Liver (tissue), 3 donors: ENCODE results near the gene PTCSC3.

Experiments used
- ATF3 ChIP-seq: IDR thresholded peaks from 2 replicates; pipeline ENCODE4 v1.6.1; 2016; ENCODE audit warnings: antibody characterized with exemption
- GABPA ChIP-seq, 2 donors: IDR thresholded peaks in 1 of 2; conservative IDR thresholded peaks in 1 of 2; 2 replicates each; pipeline ENCODE4 v1.6.1; 2016; ENCODE audit warnings: antibody characterized with exemption in 2 of 2, mild to moderate bottlenecking in 1 of 2, moderate library complexity in 1 of 2
- REST ChIP-seq: IDR thresholded peaks from 2 replicates; pipeline ENCODE4 v1.6.1; 2016; ENCODE audit warnings: antibody characterized with exemption, mild to moderate bottlenecking
- TAF1 ChIP-seq: conservative IDR thresholded peaks from 2 replicates; pipeline ENCODE4 v1.6.1; 2016; ENCODE audit warnings: antibody characterized with exemption, mild to moderate bottlenecking
- YY1 ChIP-seq: IDR thresholded peaks from 2 replicates; pipeline ENCODE4 v1.6.1; 2016; ENCODE audit warnings: antibody characterized with exemption, mild to moderate bottlenecking
- TF ChIP-seq, protein P1 (sequence below): fragments of 150-350 bp; IDR thresholded peaks from 2 replicates; pipeline ENCODE4 v1.5.1; 2017; ENCODE audit warnings: improper control_type of control experiment, low read depth, low read length; ENCODE audit not compliant: missing input control
- TF ChIP-seq, protein P2 (sequence below): IDR thresholded peaks from 2 replicates; pipeline ENCODE4 v1.6.1; 2016; ENCODE audit warnings: antibody characterized with exemption
- donor health status: healthy.
- donor health status: healthy.

DNA sequence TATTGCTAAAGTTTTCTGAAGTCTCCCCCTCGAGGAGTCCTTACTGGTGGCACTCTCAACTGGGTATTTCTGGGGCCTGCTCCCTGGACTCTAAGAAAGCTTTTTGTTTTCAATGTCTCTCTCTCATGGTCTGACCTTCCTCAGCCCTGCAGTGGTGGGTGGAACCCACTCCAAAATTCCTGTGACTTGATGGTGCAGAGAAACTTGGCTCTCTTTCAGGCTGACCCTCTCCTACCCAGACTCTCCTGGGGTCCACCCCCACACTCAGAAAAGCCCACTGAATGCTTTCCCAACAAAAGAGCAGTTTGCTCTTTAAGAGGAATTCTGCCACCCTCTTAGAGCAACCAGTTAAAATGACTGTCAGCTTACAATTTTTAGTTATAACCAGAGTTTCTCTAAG, 967 bp upstream of the PTCSC3 start:
- TF ChIP-seq, protein P1, sequence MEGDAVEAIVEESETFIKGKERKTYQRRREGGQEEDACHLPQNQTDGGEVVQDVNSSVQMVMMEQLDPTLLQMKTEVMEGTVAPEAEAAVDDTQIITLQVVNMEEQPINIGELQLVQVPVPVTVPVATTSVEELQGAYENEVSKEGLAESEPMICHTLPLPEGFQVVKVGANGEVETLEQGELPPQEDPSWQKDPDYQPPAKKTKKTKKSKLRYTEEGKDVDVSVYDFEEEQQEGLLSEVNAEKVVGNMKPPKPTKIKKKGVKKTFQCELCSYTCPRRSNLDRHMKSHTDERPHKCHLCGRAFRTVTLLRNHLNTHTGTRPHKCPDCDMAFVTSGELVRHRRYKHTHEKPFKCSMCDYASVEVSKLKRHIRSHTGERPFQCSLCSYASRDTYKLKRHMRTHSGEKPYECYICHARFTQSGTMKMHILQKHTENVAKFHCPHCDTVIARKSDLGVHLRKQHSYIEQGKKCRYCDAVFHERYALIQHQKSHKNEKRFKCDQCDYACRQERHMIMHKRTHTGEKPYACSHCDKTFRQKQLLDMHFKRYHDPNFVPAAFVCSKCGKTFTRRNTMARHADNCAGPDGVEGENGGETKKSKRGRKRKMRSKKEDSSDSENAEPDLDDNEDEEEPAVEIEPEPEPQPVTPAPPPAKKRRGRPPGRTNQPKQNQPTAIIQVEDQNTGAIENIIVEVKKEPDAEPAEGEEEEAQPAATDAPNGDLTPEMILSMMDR = no peak
- no peak for TF ChIP-seq YY1
- TF ChIP-seq, protein P2, sequence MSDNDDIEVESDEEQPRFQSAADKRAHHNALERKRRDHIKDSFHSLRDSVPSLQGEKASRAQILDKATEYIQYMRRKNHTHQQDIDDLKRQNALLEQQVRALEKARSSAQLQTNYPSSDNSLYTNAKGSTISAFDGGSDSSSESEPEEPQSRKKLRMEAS = no peak
- no peak for TF ChIP-seq REST
- TF ChIP-seq ATF3 = no peak
- no peak for TF ChIP-seq TAF1
- TF ChIP-seq GABPA (IDR thresholded peaks at IDR 0.05 in 1 of 2, conservative IDR thresholded peaks at IDR 0.05 in 1 of 2) = no peak
